KMS-11 (cell line): ENCODE data around the gene ABCB8.
A peak's percentile ranks its signal among the peaks of the same experiment; 100 is the strongest.

ENCODE experiments used
- H2AFZ ChIP-seq: fragments of 200-600 bp; sonication (generic); 2 replicates; pipeline ENCODE4 v1.6.1; 2016; ENCODE audit warnings: antibody characterized with exemption, mixed run types, low read depth
- H3K27ac ChIP-seq: fragments of 200-600 bp; sonication (generic); 2 replicates; pipeline ENCODE4 v1.6.1; 2016; ENCODE audit warnings: mild to moderate bottlenecking, mixed run types
- H3K27me3 ChIP-seq: fragments of 200-600 bp; sonication (generic); 2 replicates; pipeline ENCODE4 v1.6.1; 2017; ENCODE audit warnings: mild to moderate bottlenecking, low read depth, mixed run types, moderate library complexity; ENCODE audit not compliant: insufficient read depth
- H3K36me3 ChIP-seq: fragments of 200-600 bp; sonication (generic); 2 replicates; pipeline ENCODE4 v1.6.1; 2017; ENCODE audit warnings: mild to moderate bottlenecking, mixed run types; ENCODE audit not compliant: insufficient read depth
- H3K4me1 ChIP-seq: fragments of 200-600 bp; sonication (generic); 2 replicates; pipeline ENCODE4 v1.6.1; 2016; ENCODE audit warnings: mild to moderate bottlenecking, low read depth, mixed run types; ENCODE audit not compliant: poor library complexity, severe bottlenecking
- H3K4me2 ChIP-seq: fragments of 200-600 bp; sonication (generic); 2 replicates; pipeline ENCODE4 v1.7.0; 2016; ENCODE audit warnings: mild to moderate bottlenecking, mixed run types
- H3K4me3 ChIP-seq: fragments of 200-600 bp; sonication (generic); IDR thresholded peaks from 2 replicates; pipeline ENCODE4 v1.6.1; 2017; ENCODE audit warnings: low read depth, low read length, mixed read lengths; ENCODE audit not compliant: insufficient read depth
- H3K79me2 ChIP-seq: fragments of 200-600 bp; sonication (generic); 2 replicates; pipeline ENCODE4 v1.6.1; 2016; ENCODE audit warnings: low read depth, mixed run types; ENCODE audit not compliant: insufficient read depth
- H3K9ac ChIP-seq: fragments of 200-600 bp; sonication (generic); 2 replicates; pipeline ENCODE4 v1.6.1; 2016; ENCODE audit warnings: mild to moderate bottlenecking, mixed run types
- H4K20me1 ChIP-seq: fragments of 200-600 bp; sonication (generic); 2 replicates; pipeline ENCODE4 v1.6.1; 2016; ENCODE audit warnings: mild to moderate bottlenecking, mixed run types; ENCODE audit not compliant: insufficient read depth
- CTCF ChIP-seq: fragments of 200-600 bp; sonication (generic); conservative IDR thresholded peaks from 2 replicates; pipeline ENCODE4 v1.6.1; 2017; ENCODE audit warnings: low read depth, mild to moderate bottlenecking, antibody characterized with exemption, low read length, moderate library complexity, mixed read lengths

The ABCB8 gene

GRCh38 chr7:150982351-150982750 is 45.9 kb upstream of the ABCB8 start:
- no peak for TF ChIP-seq CTCF
- H3K36me3 ChIP-seq: no peaks in the 10 kb centered on the region
- no peak overlapping the region for H3K4me2 ChIP-seq
- peaks cover 64% of the 10 kb centered on the region for H3K27me3 ChIP-seq
- H3K79me2 ChIP-seq: no peaks in the 10 kb centered on the region
- H4K20me1 ChIP-seq: no peaks in the 10 kb centered on the region
- H3K4me1 ChIP-seq: peaks cover 18% of the 10 kb centered on the region
- no peak overlapping the region for H2AFZ ChIP-seq
- H3K9ac ChIP-seq: no peak overlapping the region
- no peak overlapping the region for H3K27ac ChIP-seq
- H3K4me3 ChIP-seq: no peak overlapping the region

- Histone ChIP-seq H3K4me3 (no peak overlapping the region), H2AFZ (no peak overlapping the region), H3K4me2 (no peak overlapping the region), H4K20me1 (no peaks in the 10 kb centered on the region), H3K79me2 (no peaks in the 10 kb centered on the region), H3K9ac (no peak overlapping the region), H3K27me3 (peaks cover 79% of the 10 kb centered on the region), H3K36me3 (no peaks in the 10 kb centered on the region), H3K27ac (no peak overlapping the region), H3K4me1 (peaks cover 17% of the 10 kb centered on the region)
- TF ChIP-seq CTCF: no peak
Measured at GRCh38 chr7:150983893-150984368, 44.3 kb upstream of the ABCB8 start.

- Histone ChIP-seq H3K36me3 (no peaks in the 10 kb centered on the region), H3K4me2 (no peak overlapping the region), H3K27me3 (peaks cover 82% of the 10 kb centered on the region), H3K79me2 (no peaks in the 10 kb centered on the region), H3K4me1 (peaks cover 7% of the 10 kb centered on the region), H2AFZ (no peak overlapping the region), H3K4me3 (no peak overlapping the region), H3K27ac (no peak overlapping the region), H3K9ac (no peak overlapping the region), H4K20me1 (no peaks in the 10 kb centered on the region)
- TF ChIP-seq CTCF: peak; percentile 87
Measured at GRCh38 chr7:150986099-150986512, 42.1 kb upstream of the ABCB8 start.

GRCh38 chr7:150986556-150986955 is 41.7 kb upstream of the ABCB8 start:
- Histone ChIP-seq H3K4me1 (peaks cover 7% of the 10 kb centered on the region), H3K27me3 (peaks cover 82% of the 10 kb centered on the region), H3K4me3 (no peak overlapping the region), H3K9ac (no peak overlapping the region), H2AFZ (no peak overlapping the region), H3K36me3 (no peaks in the 10 kb centered on the region), H3K27ac (no peak overlapping the region), H3K79me2 (no peaks in the 10 kb centered on the region), H4K20me1 (no peaks in the 10 kb centered on the region), H3K4me2 (no peak overlapping the region)
- no peak for TF ChIP-seq CTCF
